PC-3 (cell line): ENCODE results near the gene LAMC2. TPM values are rescaled to one million over a fixed set of nuclear protein-coding genes. Genes with fewer than 3 reads are reported as not detected.

Experiments
- ATAC-seq: fragments of 200-7000 bp; cut with Tn5 transposase; 2 replicates; pipeline ENCODE4 v1.9.1; 2020; ENCODE audit warnings: mild to moderate bottlenecking, moderate library complexity
- BruUV-seq: library from RNA; stranded (reverse); fragments of 400-500 nt; replicated peaks from 2 replicates; lab custom pipeline; 2021; lab: Mats Ljungman, UMichigan
- CTCF ChIA-PET: fragments of 300-600 bp; sonication (Branson Sonifier 250); formaldehyde crosslinking; loops from one replicate; lab custom pipeline; 2022; ENCODE audit warnings: antibody characterized with exemption; lab: Charles Lee
- POLR2A ChIA-PET: fragments of 300-600 bp; sonication (Branson Sonifier 250); formaldehyde crosslinking; loops from one replicate; lab custom pipeline; 2022; ENCODE audit warnings: antibody characterized with exemption; ENCODE audit not compliant: unreplicated experiment; lab: Charles Lee
- DNase-seq: peaks from one replicate; pipeline ENCODE4 v3.0.0-alpha.2; 2015
- H2AFZ ChIP-seq: fragments of 300-600 bp; sonication (generic); 2 replicates; pipeline ENCODE4 v1.6.0; 2016; ENCODE audit warnings: antibody characterized with exemption, low read length
- H3F3A ChIP-seq: fragments of 300-600 bp; sonication (generic); one replicate; pipeline ENCODE4 v1.6.0; 2017; ENCODE audit warnings: antibody characterized with exemption, low read length, control low read depth, mild to moderate bottlenecking; ENCODE audit not compliant: unreplicated experiment
- H3K27ac ChIP-seq: fragments of 300-600 bp; sonication (generic); 2 replicates; pipeline ENCODE4 v1.5.1; 2016; ENCODE audit warnings: mild to moderate bottlenecking, low read length
- H3K27me3 ChIP-seq: fragments of 300-600 bp; sonication (generic); 2 replicates; pipeline ENCODE4 v1.6.1; 2016; ENCODE audit warnings: low read length, mixed read lengths
- H3K36me3 ChIP-seq: fragments of 300-600 bp; sonication (generic); 2 replicates; pipeline ENCODE4 v1.6.1; 2016; ENCODE audit warnings: low read depth, mixed run types, low read length, mixed read lengths
- H3K4me1 ChIP-seq: fragments of 300-600 bp; sonication (generic); 2 replicates; pipeline ENCODE4 v1.5.1; 2016; ENCODE audit warnings: low read length; ENCODE audit not compliant: insufficient read depth
- H3K4me2 ChIP-seq: fragments of 300-600 bp; sonication (generic); 2 replicates; pipeline ENCODE4 v1.6.0; 2016; ENCODE audit warnings: low read length
- H3K4me3 ChIP-seq: fragments of 300-600 bp; sonication (generic); 2 replicates; pipeline ENCODE4 v1.5.1; 2016; ENCODE audit warnings: mild to moderate bottlenecking, low read length, mixed read lengths
- H3K79me2 ChIP-seq: fragments of 300-600 bp; sonication (generic); 2 replicates; pipeline ENCODE4 v1.6.1; 2017; ENCODE audit warnings: low read length, mixed read lengths
- H3K9ac ChIP-seq: fragments of 300-600 bp; sonication (generic); 2 replicates; pipeline ENCODE4 v1.6.0; 2016; ENCODE audit warnings: mild to moderate bottlenecking, low read length
- H3K9me2 ChIP-seq: fragments of 300-600 bp; sonication (generic); replicated peaks from 2 replicates; pipeline ENCODE4 v1.6.1; 2016; ENCODE audit warnings: mixed run types, low read length, mixed read lengths
- H3K9me3 ChIP-seq: fragments of 300-600 bp; sonication (generic); 2 replicates; pipeline ENCODE4 v1.6.1; 2016; ENCODE audit warnings: low read length, mixed read lengths
- H4K20me1 ChIP-seq: fragments of 300-600 bp; sonication (generic); 2 replicates; pipeline ENCODE4 v1.6.1; 2016; ENCODE audit warnings: low read length, mixed read lengths
- CTCF ChIP-seq: fragments of 300-600 bp; sonication (generic); conservative IDR thresholded peaks from 2 replicates; pipeline ENCODE4 v1.5.1; 2017; ENCODE audit warnings: antibody characterized with exemption, low read depth, mild to moderate bottlenecking, low read length
- EZH2 ChIP-seq: fragments of 300-600 bp; sonication (generic); IDR thresholded peaks from one replicate; pipeline ENCODE4 v1.6.1; 2017; ENCODE audit warnings: antibody characterized with exemption, mild to moderate bottlenecking, low read length; ENCODE audit not compliant: unreplicated experiment
- EZH2phosphoT487 ChIP-seq: fragments of 300-600 bp; sonication (generic); IDR thresholded peaks from 2 replicates; pipeline ENCODE4 v1.6.1; 2018; ENCODE audit warnings: mild to moderate bottlenecking, antibody characterized with exemption, low read length, borderline replicate concordance
- intact Hi-C: fragments of 100-400 bp; cut with micrococcal nuclease; formaldehyde crosslinking; loops from 2 replicates; pipeline ENCODE4 v1.9.0; 2023
- total RNA-seq: library from RNA; depleted of rRNA; stranded (reverse); fragments of >200 nt; gene quantifications from 2 replicates; pipeline ENCODE4 v1.2.3, GENCODE V29; 2014

LAMC2 gene
- total RNA-seq, 1 experiment from 2014 or later, result 105 TPM

- H3K4me3 ChIP-seq, result no peak overlapping the region
- H4K20me1 ChIP-seq, result no peaks in the 10 kb centered on the region
- TF ChIP-seq CTCF, result no peak
- no peak overlapping the region for H2AFZ ChIP-seq
- no peak overlapping the region for H3K4me2 ChIP-seq
- no peaks in the 10 kb centered on the region for H3K27me3 ChIP-seq
- H3K9me2 ChIP-seq, result no peaks in the 10 kb centered on the region
- H3K9ac ChIP-seq, result no peak overlapping the region
- no TSS peak for BruUV-seq
- CTCF ChIA-PET, result no interaction called here
- ATAC-seq (no peak), DNase-seq (no peak)
- H3K4me1 ChIP-seq, result peaks cover 27% of the 10 kb centered on the region
- peaks cover 53% of the 10 kb centered on the region for H3K79me2 ChIP-seq
- intact Hi-C loops, result no loop called here
- no peak overlapping the region for H3K27ac ChIP-seq
- POLR2A ChIA-PET, result no interaction called here
- no peaks in the 10 kb centered on the region for H3K9me3 ChIP-seq
- peaks cover 18% of the 10 kb centered on the region for H3K36me3 ChIP-seq
- no peaks in the 10 kb centered on the region for H3F3A ChIP-seq
Measured at GRCh38 chr1:183206538-183207122, 20.6 kb downstream of the LAMC2 start.

GRCh38 chr1:183209533-183210158 is 23.6 kb downstream of the LAMC2 start:
- Histone ChIP-seq H3K9me2 (no peaks in the 10 kb centered on the region), H3K4me3 (no peak overlapping the region), H4K20me1 (no peaks in the 10 kb centered on the region), H3K9ac (no peak overlapping the region), H3K36me3 (peaks cover 15% of the 10 kb centered on the region), H2AFZ (no peak overlapping the region), H3K27ac (peak overlapping the region; percentile 55), H3K9me3 (no peaks in the 10 kb centered on the region), H3K4me1 (peaks cover 24% of the 10 kb centered on the region), H3K27me3 (no peaks in the 10 kb centered on the region), H3K4me2 (peak overlapping the region; percentile 42), H3K79me2 (peaks cover 36% of the 10 kb centered on the region), H3F3A (no peaks in the 10 kb centered on the region)
- no TSS peak for BruUV-seq
- no peak for TF ChIP-seq EZH2
- TF ChIP-seq EZH2phosphoT487, result no peak
- TF ChIP-seq CTCF, result no peak
- CTCF ChIA-PET, result interaction anchor here (1.1 to 1.4 kb wide), 2 partner anchors 25 to 247 kb away, joined by 3 to 4 read pairs; no protein-coding TSS in a partner anchor
- ATAC-seq, result peak; percentile 87
- peak; percentile 88 for DNase-seq
- POLR2A ChIA-PET, result interaction anchor here (0.5 to 0.7 kb wide), 3 partner anchors 35 to 112 kb away, joined by 3 to 8 read pairs (median 5); no protein-coding TSS in a partner anchor
- intact Hi-C loops, result loop anchor here (1.0 kb wide), 1 partner anchor 23 kb away; the partner anchor contains the start of gene LAMC2

GRCh38 chr1:183210681-183211080 is 24.6 kb downstream of the LAMC2 start:
- H3K4me2 ChIP-seq, result no peak overlapping the region
- no peaks in the 10 kb centered on the region for H3K27me3 ChIP-seq
- H4K20me1 ChIP-seq, result no peaks in the 10 kb centered on the region
- H3K9ac ChIP-seq, result no peak overlapping the region
- CTCF ChIA-PET, result no interaction called here
- no peak overlapping the region for H3K4me3 ChIP-seq
- H3K79me2 ChIP-seq, result peaks cover 30% of the 10 kb centered on the region
- peaks cover 24% of the 10 kb centered on the region for H3K4me1 ChIP-seq
- TF ChIP-seq EZH2, result no peak
- TF ChIP-seq EZH2phosphoT487, result no peak
- TF ChIP-seq CTCF, result no peak
- H3K9me3 ChIP-seq, result no peaks in the 10 kb centered on the region
- ATAC-seq (no peak), DNase-seq (no peak)
- H3F3A ChIP-seq, result no peaks in the 10 kb centered on the region
- H3K27ac ChIP-seq, result no peak overlapping the region
- no peak overlapping the region for H2AFZ ChIP-seq
- no TSS peak for BruUV-seq
- no peaks in the 10 kb centered on the region for H3K9me2 ChIP-seq
- intact Hi-C loops, result no loop called here
- H3K36me3 ChIP-seq, result peaks cover 23% of the 10 kb centered on the region
- POLR2A ChIA-PET, result no interaction called here
